HEK293T (cell line): ENCODE measurements around the gene FBN1.

Experiments
- ARNT ChIP-seq: fragments of 450-650 bp; IDR thresholded peaks from 2 replicates; pipeline ENCODE4 v1.6.1; 2017; ENCODE audit warnings: mild to moderate bottlenecking
- FOXK2 ChIP-seq: fragments of 450-650 bp; IDR thresholded peaks from 2 replicates; pipeline ENCODE4 v1.6.1; 2016; ENCODE audit warnings: mild to moderate bottlenecking
- TF ChIP-seq, protein P1 (sequence below): fragments of 450-650 bp; IDR thresholded peaks from 2 replicates; pipeline ENCODE4 v1.6.1; 2016

- TF ChIP-seq, protein P1, sequence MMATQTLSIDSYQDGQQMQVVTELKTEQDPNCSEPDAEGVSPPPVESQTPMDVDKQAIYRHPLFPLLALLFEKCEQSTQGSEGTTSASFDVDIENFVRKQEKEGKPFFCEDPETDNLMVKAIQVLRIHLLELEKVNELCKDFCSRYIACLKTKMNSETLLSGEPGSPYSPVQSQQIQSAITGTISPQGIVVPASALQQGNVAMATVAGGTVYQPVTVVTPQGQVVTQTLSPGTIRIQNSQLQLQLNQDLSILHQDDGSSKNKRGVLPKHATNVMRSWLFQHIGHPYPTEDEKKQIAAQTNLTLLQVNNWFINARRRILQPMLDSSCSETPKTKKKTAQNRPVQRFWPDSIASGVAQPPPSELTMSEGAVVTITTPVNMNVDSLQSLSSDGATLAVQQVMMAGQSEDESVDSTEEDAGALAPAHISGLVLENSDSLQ, result no peak
- no peak for TF ChIP-seq FOXK2
- TF ChIP-seq ARNT, result no peak
Observed at GRCh38 chr15:48579945-48580671, 65.4 kb downstream of the FBN1 start.
